Islet precursor cell (in vitro differentiated cells): ENCODE measurements around the gene ANK3.
A peak's percentile ranks its signal among the peaks of the same experiment; 100 is the strongest.

Experiments used
- DNase-seq: peaks from one replicate; pipeline ENCODE4 v3.0.0-alpha.2; 2018

Gene ANK3

DNA sequence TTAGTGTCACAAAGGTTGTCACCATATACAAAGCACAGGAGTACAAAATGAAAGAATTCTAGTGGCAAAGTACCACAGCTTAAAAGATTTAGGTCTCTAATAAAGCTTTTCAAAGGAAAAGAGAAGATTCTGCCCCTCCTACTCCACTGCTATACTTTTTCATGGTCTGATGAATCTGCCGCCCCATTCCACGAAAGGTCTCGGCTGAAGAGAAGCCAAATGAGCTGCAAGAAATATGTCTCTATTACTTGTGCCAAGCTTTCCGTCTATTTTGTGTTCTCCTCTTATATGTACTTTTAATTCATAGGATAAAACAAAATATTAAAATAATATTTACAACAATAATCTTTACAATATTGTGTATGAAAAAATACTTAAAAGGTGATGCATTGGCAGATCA lies 222.6 kb downstream of the ANK3 start:
- DNase-seq = no peak

DNA sequence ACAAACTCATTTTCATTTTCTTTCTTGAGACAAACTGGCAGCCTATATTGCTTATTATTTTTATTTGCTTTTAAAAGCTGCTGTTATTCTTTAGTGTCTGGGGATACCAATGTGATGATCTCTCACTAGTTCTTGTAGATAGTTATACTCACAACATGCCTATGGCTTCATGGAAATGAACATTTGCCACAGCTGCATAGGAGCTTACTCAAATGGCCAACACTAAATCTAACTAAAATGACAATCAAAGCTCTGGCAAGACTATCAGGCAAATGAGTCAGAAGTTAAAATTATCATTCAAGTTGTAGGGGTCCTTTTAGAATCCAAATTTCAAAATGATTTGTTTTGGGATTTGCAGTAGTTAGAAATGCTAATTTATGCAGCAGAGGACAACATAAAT lies 225.9 kb downstream of the ANK3 start:
- no peak for DNase-seq

DNA sequence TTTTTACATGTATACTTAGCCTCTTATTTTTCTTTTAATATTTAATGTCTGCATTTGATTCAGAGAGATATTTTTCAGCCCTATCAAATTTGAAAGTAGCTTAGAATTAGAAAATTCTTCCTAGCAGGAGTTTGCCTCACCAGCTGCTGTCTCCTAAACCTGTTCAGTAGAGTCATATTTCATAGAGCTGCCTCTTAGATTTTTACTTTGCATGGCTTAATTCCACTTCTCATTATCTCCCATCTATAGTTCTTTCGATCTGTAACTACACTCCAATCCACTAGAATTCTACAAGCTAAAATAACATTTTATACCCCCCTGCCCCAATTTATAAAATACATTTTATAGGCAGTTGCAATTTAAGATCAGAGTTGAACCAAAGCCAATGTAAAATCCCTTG lies 227.0 kb downstream of the ANK3 start:
- DNase-seq = no peak

DNA sequence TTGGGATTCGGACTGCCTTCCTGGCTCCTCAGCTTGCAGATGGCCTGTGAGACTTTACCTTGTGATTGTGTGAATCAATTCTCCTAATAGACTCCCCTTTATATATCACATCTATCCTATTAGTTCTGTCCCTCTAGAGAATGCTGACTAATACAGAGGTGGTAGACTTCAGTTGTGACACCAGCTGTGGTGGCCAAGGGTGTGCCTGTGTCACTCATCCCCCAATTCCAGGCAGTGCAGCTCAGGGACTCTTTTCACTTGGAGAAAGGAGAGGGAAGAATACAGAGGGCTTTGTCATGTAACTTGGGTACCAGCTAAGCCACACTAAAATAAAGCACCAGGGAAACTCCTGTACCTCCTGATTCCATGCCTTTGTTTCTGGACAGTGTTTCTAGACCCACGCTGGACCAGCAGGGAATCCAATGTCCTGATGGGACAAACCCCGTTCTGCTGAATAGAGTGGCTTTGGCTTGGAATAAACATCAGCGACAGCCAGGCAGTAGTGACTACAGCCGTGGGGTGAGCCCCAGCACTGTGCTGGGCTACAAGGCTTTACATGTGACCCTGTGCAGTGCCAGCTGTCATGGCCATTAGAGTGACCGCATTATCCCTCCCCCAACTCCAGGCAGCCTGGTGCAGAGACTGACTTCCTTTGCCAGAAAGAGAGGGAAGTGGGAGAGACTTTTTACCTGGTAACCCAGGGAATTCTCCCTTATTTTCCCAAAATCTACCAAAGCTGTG lies 233.6 kb downstream of the ANK3 start:
- DNase-seq = no peak

DNA sequence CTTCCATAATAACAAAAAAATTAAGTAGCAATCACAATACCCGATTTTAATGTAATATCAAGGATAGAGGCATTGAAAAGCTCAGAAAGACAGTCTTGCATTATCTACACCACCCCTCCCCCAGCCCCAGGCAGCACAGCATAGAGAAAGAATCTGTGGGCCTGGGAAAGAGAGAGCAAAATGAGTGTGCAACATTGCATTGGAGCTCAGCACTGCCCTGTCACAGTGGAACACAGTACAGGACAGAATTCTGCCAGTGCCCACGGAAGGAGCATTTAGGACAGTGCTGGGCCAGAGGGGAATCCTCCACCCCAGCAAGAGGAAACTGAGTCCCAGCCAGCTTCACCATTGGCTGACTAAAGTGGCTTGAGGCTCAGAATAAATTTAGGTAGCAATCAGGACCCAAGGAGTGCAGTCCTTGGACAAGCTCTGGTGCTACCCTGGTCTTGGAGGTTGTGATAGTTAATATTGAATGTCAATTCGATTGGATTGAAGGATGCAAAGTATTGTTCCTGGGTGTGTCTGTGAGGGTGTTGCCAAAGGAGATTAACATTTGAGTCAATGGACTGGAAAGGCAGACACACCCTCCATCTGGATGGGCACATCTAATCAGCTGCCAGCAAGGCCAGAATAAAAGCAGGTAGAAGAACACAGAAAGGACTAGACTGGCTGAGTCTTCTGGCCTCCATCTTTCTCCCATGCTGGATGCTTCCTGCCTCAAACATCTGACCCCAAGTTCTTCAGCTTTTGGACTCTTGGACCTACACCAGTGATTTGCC lies 234.4 kb downstream of the ANK3 start:
- no peak for DNase-seq

DNA sequence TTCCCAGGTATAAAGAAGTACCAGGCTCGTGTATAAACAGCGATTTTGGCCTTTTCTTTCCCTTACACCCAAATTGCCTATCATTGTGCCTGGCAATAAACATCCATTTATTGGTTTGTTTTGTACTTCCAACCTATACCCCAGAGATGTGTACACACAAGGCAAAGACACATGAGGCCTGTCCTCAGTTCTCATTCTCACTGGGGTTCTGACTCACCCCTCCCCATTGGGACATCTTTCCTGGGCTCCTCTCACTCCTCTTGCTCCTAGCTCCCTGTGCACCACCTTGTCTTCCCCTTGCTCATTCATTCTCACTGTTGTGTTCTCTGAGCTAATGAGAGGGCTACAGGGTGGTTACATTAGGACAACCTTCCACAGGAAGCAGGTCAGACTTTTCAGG lies 240.7 kb downstream of the ANK3 start:
- DNase-seq = no peak

DNA sequence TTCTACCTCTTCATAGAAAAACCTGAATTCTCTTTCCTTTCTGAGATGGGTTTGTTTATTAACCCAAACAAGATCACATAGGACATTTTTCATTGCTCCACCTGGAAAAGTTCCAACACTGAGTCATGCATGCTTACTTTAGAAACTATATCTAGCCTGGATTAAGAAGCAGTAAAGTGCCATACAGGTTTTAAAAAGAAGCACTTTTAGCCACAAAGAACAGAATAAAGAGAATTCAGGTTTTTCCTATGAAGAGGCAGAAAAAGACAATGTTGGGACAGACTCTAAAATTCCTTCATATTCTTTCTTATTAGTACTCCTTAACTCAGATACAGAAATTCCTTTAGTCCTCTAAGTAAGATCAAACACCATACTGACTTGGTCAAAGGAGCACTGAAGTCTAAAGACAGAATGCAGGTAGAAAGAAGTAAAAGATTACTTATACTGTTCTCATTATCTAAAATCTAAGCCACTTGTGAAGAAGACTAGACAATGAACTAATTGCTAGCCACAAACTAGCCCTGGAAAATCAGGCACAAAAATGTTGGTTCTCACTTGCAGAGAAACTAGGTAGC lies 241.3 kb downstream of the ANK3 start:
- DNase-seq = no peak

DNA sequence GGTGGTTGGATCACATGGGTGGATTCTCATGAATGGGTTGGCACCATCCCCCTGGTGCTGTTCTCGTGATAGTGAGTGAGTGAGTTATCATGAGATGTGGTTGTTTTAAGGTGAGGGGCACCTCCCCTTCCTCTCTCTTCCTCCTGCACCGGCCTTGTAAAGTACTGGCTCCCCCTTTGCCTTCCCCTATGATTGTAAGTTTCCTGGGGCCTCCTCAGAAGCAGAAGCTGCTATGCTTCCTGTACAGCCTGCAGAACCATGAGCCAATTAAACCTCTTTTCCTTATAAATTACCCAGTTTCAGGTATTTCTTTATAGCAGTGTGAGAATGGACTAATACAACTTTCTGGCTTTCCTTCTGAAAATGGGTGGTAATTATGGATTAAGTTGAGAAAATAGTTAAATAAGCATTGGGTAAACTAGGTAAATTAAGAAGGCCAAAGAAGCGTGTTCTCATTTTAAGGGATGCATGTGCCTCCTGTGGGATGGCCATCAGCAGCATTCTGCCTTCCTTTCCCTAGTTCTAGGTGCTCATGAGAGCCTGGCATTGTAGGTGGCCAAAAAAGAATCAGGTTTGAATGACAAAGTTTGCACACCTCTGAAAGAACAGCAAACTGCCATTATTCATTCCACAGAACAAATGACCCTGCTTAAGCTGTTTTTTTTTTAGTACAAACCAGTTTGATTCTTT lies 242.0 kb downstream of the ANK3 start:
- DNase-seq = no peak

DNA sequence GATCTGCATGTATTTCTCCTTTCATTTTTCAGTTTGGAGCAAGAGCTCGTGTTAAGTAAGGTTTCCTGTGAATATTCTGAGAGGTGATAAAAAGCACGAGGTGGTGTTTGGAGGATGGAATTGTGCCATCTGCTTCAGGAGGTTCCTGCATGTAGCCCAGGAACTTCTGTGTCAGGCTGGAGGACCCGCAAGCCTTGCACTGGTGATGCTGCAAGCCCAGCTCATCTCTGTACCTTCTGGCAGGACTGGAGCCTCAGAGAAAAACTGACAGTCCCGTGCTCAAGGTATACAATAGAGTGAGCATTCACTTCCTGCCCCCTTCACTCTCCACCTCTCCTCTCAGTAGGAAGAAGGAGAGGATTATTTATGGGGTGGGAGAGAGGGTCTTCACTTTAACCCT lies 242.7 kb downstream of the ANK3 start:
- DNase-seq = no peak

DNA sequence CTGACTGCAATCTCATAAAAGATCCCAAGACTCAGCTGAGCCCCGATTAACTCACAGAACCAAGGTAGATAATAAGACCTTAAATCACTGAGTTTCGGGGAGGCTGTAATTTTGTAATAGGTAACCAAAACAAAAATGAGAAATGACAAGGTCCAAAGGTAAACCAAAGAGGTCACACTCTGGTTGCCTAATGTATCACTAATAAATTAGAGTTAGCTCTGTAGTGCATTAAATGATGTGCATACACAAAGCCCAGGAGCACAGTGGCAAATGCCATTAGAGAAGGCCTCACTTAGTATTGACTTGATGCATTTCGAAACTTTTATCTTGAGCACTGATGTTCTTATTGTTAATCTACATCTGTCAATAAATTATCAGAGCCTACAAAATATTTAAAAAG lies 245.6 kb downstream of the ANK3 start:
- DNase-seq = no peak

DNA sequence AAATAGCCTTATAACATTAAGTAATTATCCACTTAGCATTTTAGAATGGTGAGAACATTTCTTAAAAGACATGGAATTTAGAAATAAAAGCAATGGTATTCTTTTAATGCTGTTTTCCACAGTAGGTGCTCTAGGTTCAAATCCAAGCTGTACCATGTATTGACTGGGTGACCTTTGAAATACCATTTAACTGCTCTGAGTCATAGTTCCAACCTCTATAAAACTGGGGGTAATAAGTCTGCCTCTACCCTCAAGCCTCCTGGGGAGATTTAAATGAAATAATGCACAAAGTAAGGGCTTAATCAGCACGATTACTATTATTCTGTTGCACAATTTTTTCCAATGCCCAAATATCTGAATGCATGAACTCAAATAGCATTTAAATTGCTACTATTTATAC lies 246.9 kb downstream of the ANK3 start:
- no peak for DNase-seq

DNA sequence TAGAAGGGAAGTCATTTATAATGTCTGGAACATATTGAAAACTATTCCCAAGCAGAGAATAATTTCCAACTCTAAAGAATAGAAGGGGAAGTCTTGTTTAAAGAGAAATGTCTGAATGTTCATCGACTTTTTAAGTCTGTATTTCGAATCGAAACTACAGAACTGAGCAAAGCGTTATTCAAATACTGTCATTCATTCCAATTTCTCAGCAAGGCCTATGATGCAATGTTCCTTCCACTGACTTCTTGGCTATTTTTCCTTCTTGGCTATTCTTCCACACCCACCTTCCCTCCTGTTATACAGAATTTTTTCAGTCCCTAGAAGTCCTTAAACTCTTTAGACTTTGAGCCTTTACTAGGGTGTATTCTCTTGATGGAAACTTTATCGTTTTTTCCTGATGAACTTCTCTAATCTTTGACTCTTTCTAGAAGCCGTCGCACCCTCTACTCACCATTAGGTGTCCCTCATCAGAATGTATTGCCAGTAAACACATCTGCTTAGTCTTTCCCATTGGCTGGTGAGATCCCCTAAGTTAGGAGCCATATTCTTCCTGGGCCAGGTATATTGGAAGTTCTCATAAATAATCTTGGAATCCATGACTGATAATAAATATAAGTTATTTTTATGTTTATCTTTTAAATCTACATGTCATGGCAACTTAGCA lies 247.6 kb downstream of the ANK3 start:
- no peak for DNase-seq

DNA sequence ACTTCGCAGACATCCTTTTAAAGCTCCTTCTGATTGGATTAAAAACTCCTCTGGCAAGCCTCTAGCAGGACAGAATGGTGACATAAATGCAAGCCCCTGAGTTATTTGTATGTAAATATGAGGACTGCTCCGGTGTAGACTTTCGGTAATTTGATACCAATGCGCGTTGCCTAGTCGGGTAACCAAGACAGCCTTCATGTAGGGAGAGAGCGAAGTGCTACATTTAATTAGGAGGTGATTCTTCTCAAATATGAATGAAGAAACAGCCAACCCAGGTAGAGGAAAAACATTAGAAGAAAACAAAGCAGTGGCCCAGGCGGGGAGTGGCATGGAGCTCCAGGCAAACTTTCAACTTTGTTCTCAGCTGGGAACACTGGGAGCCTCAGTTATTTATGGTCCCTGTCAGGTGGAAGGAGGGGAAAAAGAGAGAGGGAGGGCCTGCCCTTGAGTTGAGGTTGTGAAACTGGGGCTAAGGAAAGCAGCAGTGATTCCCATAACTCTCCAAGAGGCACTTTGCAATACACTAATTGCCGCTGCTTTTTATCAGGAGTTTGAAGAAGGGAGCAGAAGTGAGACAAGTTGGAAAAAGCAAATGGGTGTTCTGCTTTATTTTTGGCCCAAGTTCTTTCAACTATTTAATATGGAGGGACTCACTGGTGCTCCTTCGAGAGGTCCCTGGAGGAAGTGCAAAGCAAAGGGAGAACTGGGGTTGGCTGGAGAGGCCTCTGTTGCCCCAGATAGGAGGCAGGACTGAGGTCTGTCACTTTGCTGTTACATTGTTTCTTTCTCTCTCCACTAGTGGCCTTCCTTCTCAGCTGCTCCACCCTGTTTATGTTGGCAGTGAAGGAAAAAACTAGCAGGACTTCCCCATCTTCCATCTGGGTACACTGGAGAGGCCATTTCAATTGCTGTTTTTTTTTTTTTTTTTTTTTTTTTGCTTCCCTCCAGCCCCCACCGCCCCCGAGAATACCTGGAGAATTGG lies 248.7 kb downstream of the ANK3 start:
- peak; percentile 80 for DNase-seq

DNA sequence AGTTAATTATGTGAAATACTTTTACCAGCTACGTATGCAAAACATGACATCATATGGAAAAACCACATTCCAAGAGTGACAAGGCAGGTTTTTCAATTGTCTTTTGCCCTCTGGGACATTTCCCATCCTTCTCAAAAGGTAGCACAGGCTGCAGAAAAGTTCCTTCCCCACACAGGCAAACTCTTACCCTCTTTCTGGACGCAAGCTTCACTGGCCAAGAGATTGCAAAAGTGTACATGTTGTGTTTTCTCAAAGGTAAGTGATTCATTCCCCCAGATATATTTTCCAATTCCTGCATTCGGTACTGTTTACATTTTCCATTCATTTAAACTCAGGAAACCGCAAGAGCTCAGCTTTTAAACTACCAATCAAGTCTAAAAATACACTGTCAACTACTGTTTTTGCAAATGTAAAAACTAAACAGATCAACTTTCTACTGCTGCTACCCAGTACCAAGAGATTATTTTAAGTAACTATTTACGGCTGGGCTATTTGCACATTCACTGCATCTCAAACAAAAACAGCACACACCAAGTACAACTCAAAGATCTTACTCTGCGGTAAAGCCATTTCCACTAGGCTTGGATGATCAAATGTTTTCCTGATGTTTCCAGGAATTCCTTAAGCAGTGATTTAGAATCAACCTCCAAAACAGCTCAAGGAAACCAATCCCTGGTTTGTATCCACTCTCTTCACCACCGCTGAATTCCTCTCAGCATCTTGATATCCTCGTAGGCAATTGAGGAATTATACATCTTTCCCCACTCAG lies 249.7 kb downstream of the ANK3 start:
- DNase-seq = peak; percentile 81

DNA sequence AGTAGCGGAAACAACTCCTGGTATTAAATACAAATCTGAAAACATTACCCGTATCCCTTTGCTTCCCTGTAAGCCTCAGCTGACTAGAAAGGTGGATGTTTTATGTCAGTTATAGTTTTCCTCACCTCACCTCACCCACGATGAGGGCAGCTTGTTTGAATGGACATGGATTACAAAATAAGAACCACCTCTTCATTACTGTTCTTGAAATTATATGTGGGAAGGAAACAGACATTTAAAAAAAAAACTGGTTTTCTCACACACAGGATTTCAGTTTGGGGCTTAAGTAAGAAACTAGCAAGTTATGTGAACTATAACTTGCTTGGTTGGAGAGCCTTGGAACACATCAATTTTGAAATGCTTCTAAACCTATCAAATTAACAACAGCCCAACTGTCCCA lies 250.4 kb downstream of the ANK3 start:
- no peak for DNase-seq

DNA sequence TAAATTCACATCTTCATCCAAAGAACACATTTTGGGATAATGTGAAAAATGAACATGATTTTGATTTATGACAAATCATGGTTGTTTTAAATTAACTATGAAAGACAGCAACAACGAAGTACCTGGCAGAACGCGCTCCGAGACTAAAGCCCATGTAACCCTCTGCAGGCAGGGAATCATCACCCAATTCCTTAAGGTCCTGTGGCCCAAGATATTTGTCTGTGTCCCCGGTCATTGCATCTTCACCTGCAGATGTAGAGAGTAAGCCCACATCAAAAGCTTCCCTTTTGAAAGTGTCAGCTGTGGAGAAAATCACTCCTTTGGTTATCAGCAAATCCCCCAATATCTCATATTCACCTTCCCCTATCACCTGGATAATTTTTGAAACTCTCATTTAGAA lies 250.8 kb downstream of the ANK3 start:
- DNase-seq = peak; percentile 60

DNA sequence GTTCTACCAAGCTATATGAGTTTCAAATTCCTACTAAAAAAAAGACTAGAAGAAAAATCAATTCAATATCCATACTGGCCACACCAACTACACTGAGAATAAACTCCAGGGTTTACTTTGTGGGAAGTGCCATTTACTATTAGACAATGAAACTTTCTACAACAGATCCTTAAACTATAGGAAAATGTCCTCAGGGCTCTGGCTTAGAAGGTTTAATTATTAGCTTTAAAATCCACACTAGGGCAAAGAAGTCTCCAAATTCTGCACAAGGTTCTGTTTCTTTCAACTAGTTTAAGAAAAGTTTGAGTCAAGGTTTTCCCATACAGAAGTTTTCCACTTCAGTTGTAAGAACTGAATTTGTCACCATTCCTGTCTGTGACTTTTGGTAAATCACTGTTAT lies 251.6 kb downstream of the ANK3 start:
- DNase-seq = no peak

DNA sequence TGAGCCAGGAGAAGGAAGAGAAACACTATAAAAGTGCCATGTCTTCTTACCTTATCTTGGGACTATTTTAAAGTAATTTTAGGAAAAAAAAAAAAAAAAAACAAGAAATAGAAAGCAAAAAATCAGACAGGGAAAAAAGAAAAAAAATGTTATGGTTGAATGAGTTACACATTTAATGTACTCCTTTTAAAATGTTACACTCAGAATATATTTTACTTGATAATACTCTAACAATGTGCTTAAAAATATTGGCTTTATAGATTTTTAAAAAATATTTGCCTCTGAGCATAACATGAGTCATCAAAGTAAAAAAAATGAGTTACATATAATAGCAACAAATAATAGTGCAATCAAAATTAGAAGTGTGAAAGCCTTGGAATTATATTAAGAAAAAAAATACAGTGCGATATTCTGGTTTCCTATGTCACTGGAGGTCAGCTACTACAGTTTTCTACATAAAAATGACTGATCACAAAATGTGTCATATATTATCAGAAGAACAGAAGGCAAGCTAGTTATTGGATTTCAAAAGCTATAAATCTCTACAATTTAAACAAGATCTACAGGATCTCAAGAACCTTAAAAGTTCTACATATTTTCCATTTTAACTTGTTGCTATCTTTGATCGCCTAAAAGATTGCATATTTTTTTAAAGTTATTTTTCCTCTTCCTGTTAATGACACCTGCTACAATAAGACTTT lies 252.2 kb downstream of the ANK3 start:
- no peak for DNase-seq

DNA sequence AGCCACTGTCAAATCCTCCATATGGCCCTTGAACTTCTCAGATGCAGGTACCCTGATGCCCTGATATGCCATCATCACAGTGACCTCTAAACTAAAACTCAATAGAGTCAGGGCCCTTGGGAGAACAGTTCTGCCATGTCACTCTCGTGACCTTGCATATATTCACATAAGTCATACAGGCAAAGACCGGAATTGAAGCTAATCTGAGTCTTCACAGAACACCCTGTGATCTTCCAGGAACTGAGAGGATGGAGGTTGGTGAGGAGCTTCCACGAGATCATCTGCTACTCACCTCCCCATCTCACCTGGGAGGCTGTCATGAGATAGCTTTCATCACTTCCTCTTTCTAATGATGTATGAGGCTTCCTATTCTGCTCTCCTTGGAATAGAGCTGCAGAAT lies 254.7 kb downstream of the ANK3 start:
- DNase-seq = no peak

DNA sequence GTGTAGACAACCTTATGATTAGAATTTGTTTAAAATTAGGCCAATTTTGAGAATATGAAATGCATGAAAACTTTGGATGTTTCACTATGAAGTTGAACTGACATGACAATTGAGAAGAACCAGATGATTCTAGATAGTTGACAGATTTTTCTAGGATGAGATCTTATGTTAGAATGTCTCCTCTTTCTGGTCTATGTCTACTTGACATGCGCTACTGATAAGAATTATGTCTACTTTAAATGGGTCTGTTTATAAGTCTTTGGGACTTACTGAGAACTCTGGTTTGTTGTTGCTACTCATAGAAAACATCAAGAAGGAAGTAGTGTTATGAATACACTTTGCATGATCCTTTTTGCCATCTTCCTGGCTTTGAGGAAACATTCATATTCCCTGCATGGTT lies 255.1 kb downstream of the ANK3 start:
- DNase-seq = no peak
